ENCODE measurements around the gene INPP5K. TPM values are rescaled to one million over a fixed set of nuclear protein-coding genes. Genes with fewer than 3 reads are reported as not detected.
"Not testable (repeated sequence)": the region's sequence is repeated elsewhere in the genome, so short reads cannot be mapped to it uniquely, and the experiment has no call there.

Gene INPP5K
- total RNA-seq, 1 donor: 58.2 TPM

- not testable (repeated sequence) for DNase-seq (ENCODE audit: low read depth in 2 of 3, low spot score in 2 of 3)
Observed at GRCh38 chr17:1508709-1509108, 7.7 kb downstream of the INPP5K start.

GRCh38 chr17:1506649-1507267, 9.7 kb downstream of the INPP5K start:
- DNase-seq (ENCODE audit: low read depth in 2 of 3, low spot score in 2 of 3): no peak

GRCh38 chr17:1505586-1505985, 10.8 kb downstream of the INPP5K start:
- DNase-seq (ENCODE audit: low read depth in 2 of 3, low spot score in 2 of 3): no peak

- DNase-seq (ENCODE audit: low read depth in 2 of 3, low spot score in 2 of 3): no peak
Observed at GRCh38 chr17:1504866-1505265, 11.5 kb downstream of the INPP5K start.

- DNase-seq (ENCODE audit: low read depth in 2 of 3, low spot score in 2 of 3): no peak
Observed at GRCh38 chr17:1503699-1504098, 12.7 kb downstream of the INPP5K start.

GRCh38 chr17:1498869-1499268, 17.5 kb downstream of the INPP5K start:
- peak in 1 of 3 donors; percentile 57 for DNase-seq (ENCODE audit: low read depth in 2 of 3, low spot score in 2 of 3)

GRCh38 chr17:1498233-1498632, 18.2 kb downstream of the INPP5K start:
- no peak for DNase-seq (ENCODE audit: low read depth in 2 of 3, low spot score in 2 of 3)

- no peak for DNase-seq (ENCODE audit: low read depth in 2 of 3, low spot score in 2 of 3)
Observed at GRCh38 chr17:1497831-1498230, 18.6 kb downstream of the INPP5K start.

GRCh38 chr17:1496869-1497268, 19.5 kb downstream of the INPP5K start:
- no peak for DNase-seq (ENCODE audit: low read depth in 2 of 3, low spot score in 2 of 3)

GRCh38 chr17:1495265-1495989, 21.0 kb downstream of the INPP5K start:
- DNase-seq (ENCODE audit: low read depth in 2 of 3, low spot score in 2 of 3): no peak

GRCh38 chr17:1494736-1495253, 21.6 kb downstream of the INPP5K start:
- DNase-seq (ENCODE audit: low read depth in 2 of 3, low spot score in 2 of 3): no peak

GRCh38 chr17:1494203-1494602, 22.2 kb downstream of the INPP5K start:
- DNase-seq (ENCODE audit: low read depth in 2 of 3, low spot score in 2 of 3): no peak

GRCh38 chr17:1493291-1493980, 23.0 kb downstream of the INPP5K start:
- DNase-seq (ENCODE audit: low read depth in 2 of 3, low spot score in 2 of 3): no peak

GRCh38 chr17:1492249-1493206, 23.9 kb downstream of the INPP5K start, which contains the start of gene MYO1C:
TSS of gene MYO1C (minus strand) at chr17:1492686. CDS start at chr17:1492487, 199 bp downstream.
- no peak for DNase-seq (ENCODE audit: low read depth in 2 of 3, low spot score in 2 of 3)

GRCh38 chr17:1491443-1492248, 24.8 kb downstream of the INPP5K start:
- DNase-seq (ENCODE audit: low read depth in 2 of 3, low spot score in 2 of 3): no peak

- DNase-seq (ENCODE audit: low read depth in 2 of 3, low spot score in 2 of 3): peak in 2 of 3 donors; percentile 53
Observed at GRCh38 chr17:1490643-1491442, 25.6 kb downstream of the INPP5K start.

- DNase-seq (ENCODE audit: low read depth in 2 of 3, low spot score in 2 of 3): no peak
Observed at GRCh38 chr17:1488826-1489270, 27.6 kb downstream of the INPP5K start.

Measured in hematopoietic multipotent progenitor cell (in vitro differentiated cells).